Fibroblast of peridontal ligament (primary cell): Measurements from ENCODE around the gene FLT3.

Experiments
- DNase-seq: peaks from one replicate; pipeline ENCODE4 v3.0.0-alpha.2; 2010; ENCODE audit errors: extremely low read depth

Gene FLT3

GRCh38 chr13:27960362-27961226 is 139.8 kb downstream of the FLT3 start:
- no peak for DNase-seq

GRCh38 chr13:27959976-27960361 is 140.4 kb downstream of the FLT3 start:
- no peak for DNase-seq

GRCh38 chr13:27956576-27957300 is 143.6 kb downstream of the FLT3 start:
- DNase-seq: no peak

GRCh38 chr13:27955014-27955591 is 145.3 kb downstream of the FLT3 start:
- DNase-seq: no peak

DNA sequence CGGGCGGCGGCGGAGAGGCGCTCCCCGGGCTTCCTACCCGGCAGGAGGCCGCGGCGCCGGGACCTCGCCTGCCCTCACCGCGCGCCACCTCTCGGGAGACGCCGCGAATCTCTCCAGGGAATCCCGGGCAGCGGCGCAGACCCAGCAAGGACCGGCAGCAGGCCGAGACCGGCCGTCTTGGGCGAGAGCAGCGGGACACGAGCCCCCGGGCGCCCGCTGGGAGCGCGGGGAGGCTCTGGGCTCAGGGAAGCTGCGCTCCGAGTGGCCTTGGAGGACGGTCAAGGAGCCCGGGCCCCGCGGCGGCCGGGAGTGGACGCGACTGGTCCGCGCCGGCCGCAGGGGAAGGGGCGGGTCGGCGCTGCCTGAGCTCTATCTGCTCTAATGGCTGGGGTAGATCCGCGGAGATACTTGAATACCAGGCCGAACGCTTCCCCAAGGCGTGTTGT is 145.9 kb downstream of the FLT3 start:
- no peak for DNase-seq

DNA sequence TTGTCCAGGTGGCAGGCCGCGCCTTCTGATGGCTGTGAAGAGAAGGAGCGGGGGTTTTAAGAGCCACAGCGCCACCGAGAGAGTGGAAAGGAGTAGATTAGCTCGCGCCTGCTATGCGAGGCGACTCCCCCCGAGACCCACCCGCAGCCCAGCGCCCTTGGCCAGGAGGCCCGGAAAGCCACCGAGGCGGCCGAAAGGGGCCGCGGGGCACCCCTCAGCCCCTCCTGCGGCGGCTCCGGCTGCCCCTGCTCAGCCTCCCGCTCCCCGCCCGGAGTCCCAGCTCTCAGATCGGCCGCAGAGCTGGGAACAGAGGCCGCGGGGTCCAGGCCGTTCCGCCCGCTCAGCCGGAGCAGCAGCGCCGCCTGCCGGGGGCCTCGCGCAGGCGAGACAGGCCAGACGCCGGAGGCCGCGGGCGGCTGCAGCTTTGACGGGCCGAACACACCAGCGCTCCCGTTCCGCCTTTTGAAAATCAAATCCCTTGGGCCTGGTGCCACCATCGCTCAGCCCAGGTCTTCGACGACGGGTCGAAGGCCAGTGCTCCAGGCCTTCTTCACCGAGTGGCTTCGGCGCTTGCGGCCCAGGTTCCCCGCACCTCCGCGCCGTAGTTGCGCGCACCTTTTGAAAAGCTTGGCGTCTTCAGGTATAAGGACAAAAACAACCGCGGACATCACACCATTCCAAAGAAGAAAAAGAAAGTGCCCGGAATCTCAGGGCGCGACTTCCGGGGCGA is 146.5 kb downstream of the FLT3 start:
- DNase-seq: peak; percentile 31
